Duodenal mucosa (tissue), 2 donors: Measurements from ENCODE around the gene UMAD1.

Source experiments
- H3K27ac ChIP-seq: one replicate; pipeline ENCODE4 v1.7.0; 2013; ENCODE audit warnings: low read depth, low read length
- H3K27me3 ChIP-seq, 2 donors: one replicate each; pipeline ENCODE4 v1.7.0; 2013; ENCODE audit warnings: low read length in 2 of 2, control low read depth in 1 of 2; ENCODE audit not compliant: insufficient read depth in 2 of 2, control insufficient read depth in 1 of 2
- H3K36me3 ChIP-seq, 2 donors: one replicate each; pipeline ENCODE4 v1.7.0; 2013; ENCODE audit warnings: low read length in 2 of 2, control low read depth in 1 of 2; ENCODE audit not compliant: insufficient read depth in 2 of 2, control insufficient read depth in 1 of 2
- H3K4me1 ChIP-seq, 2 donors: one replicate each; pipeline ENCODE4 v1.7.0; 2013; ENCODE audit warnings: low read length in 2 of 2, control low read depth in 1 of 2; ENCODE audit not compliant: insufficient read depth in 2 of 2, control insufficient read depth in 1 of 2
- H3K4me3 ChIP-seq, 2 donors: one replicate each; pipeline ENCODE4 v1.7.0; 2013; ENCODE audit warnings: low read length in 2 of 2, low read depth in 1 of 2
- H3K9ac ChIP-seq, 2 donors: one replicate each; pipeline ENCODE4 v1.7.0; 2013; ENCODE audit warnings: low read length in 2 of 2, low read depth in 1 of 2
- H3K9me3 ChIP-seq, 2 donors: one replicate each; pipeline ENCODE4 v1.7.0; 2013; ENCODE audit warnings: low read length in 2 of 2, control low read depth in 1 of 2; ENCODE audit not compliant: control insufficient read depth in 1 of 2

The UMAD1 gene

GRCh38 chr7:7710469-7710868, 69.9 kb downstream of the UMAD1 start:
- H3K36me3 ChIP-seq, result no peaks in the 10 kb centered on the region
- H3K9ac ChIP-seq, result no peak overlapping the region
- no peak overlapping the region for H3K27ac ChIP-seq
- H3K4me1 ChIP-seq, result no peaks in the 10 kb centered on the region
- no peaks in the 10 kb centered on the region for H3K9me3 ChIP-seq
- no peaks in the 10 kb centered on the region for H3K27me3 ChIP-seq
- H3K4me3 ChIP-seq, result no peak overlapping the region

- Histone ChIP-seq H3K9ac (no peak overlapping the region), H3K9me3 (no peaks in the 10 kb centered on the region), H3K4me3 (no peak overlapping the region), H3K27ac (no peak overlapping the region), H3K27me3 (no peaks in the 10 kb centered on the region), H3K4me1 (no peaks in the 10 kb centered on the region), H3K36me3 (no peaks in the 10 kb centered on the region)
Observed at GRCh38 chr7:7713730-7714129, 73.2 kb downstream of the UMAD1 start.

- H3K27ac ChIP-seq, result no peak within 1 kb of the TSS
- no peaks in the 10 kb centered on the region for H3K36me3 ChIP-seq
- H3K4me1 ChIP-seq, result peaks cover 0 to 6% of the 10 kb centered on the region in 2 donors
- H3K9me3 ChIP-seq, result no peaks in the 10 kb centered on the region
- H3K27me3 ChIP-seq, result no peaks in the 10 kb centered on the region
- no peak within 1 kb of the TSS for H3K4me3 ChIP-seq
- no peak within 1 kb of the TSS for H3K9ac ChIP-seq
Observed at GRCh38 chr7:7718492-7718891, 77.9 kb downstream of the UMAD1 start, which contains the start of gene RPA3. RPA3 (minus strand) TSS chr7:7718607; CDS start chr7:7640418, 78,189 bp downstream.

- peaks cover 0 to 6% of the 10 kb centered on the region in 2 donors for H3K4me1 ChIP-seq
- no peaks in the 10 kb centered on the region for H3K36me3 ChIP-seq
- no peak overlapping the region for H3K27ac ChIP-seq
- H3K4me3 ChIP-seq, result no peak overlapping the region
- no peaks in the 10 kb centered on the region for H3K9me3 ChIP-seq
- no peaks in the 10 kb centered on the region for H3K27me3 ChIP-seq
- H3K9ac ChIP-seq, result no peak overlapping the region
Observed at GRCh38 chr7:7719236-7719635, 78.7 kb downstream of the UMAD1 start.

- no peak overlapping the region for H3K27ac ChIP-seq
- no peaks in the 10 kb centered on the region for H3K36me3 ChIP-seq
- H3K27me3 ChIP-seq, result no peaks in the 10 kb centered on the region
- no peak overlapping the region for H3K9ac ChIP-seq
- no peak overlapping the region for H3K4me3 ChIP-seq
- no peaks in the 10 kb centered on the region for H3K9me3 ChIP-seq
- H3K4me1 ChIP-seq, result peaks cover 0 to 6% of the 10 kb centered on the region in 2 donors
Observed at GRCh38 chr7:7720193-7720592, 79.6 kb downstream of the UMAD1 start.

GRCh38 chr7:7720750-7721621, 80.4 kb downstream of the UMAD1 start:
- Histone ChIP-seq H3K4me3 (no peak overlapping the region), H3K27me3 (no peaks in the 10 kb centered on the region), H3K36me3 (no peaks in the 10 kb centered on the region), H3K9me3 (no peaks in the 10 kb centered on the region), H3K27ac (no peak overlapping the region), H3K4me1 (peaks cover 0 to 6% of the 10 kb centered on the region in 2 donors), H3K9ac (no peak overlapping the region)

- no peak overlapping the region for H3K27ac ChIP-seq
- no peak overlapping the region for H3K4me3 ChIP-seq
Observed at GRCh38 chr7:7731732-7732131, 91.2 kb downstream of the UMAD1 start.

GRCh38 chr7:7732621-7733281, 92.2 kb downstream of the UMAD1 start:
- Histone ChIP-seq H3K9me3 (no peaks in the 10 kb centered on the region), H3K9ac (no peak overlapping the region), H3K36me3 (no peaks in the 10 kb centered on the region), H3K27ac (no peak overlapping the region), H3K27me3 (no peaks in the 10 kb centered on the region), H3K4me1 (peaks cover 0 to 8% of the 10 kb centered on the region in 2 donors), H3K4me3 (no peak overlapping the region)

More at GRCh38 chr7:7731732-7732131, 91.2 kb downstream of the UMAD1 start:
- Histone ChIP-seq H3K9me3 (no peaks in the 10 kb centered on the region), H3K36me3 (no peaks in the 10 kb centered on the region), H3K27me3 (no peaks in the 10 kb centered on the region), H3K4me1 (peaks cover 0 to 8% of the 10 kb centered on the region in 2 donors), H3K9ac (no peak overlapping the region)

GRCh38 chr7:7736671-7737070, 96.1 kb downstream of the UMAD1 start:
- H3K4me1 ChIP-seq, result peaks cover 4 to 14% of the 10 kb centered on the region in 2 donors
- H3K27me3 ChIP-seq, result no peaks in the 10 kb centered on the region
- no peaks in the 10 kb centered on the region for H3K9me3 ChIP-seq

GRCh38 chr7:7737674-7738073, 97.1 kb downstream of the UMAD1 start:
- H3K9ac ChIP-seq, result no peak overlapping the region
- no peaks in the 10 kb centered on the region for H3K9me3 ChIP-seq
- H3K36me3 ChIP-seq, result no peaks in the 10 kb centered on the region
- H3K27me3 ChIP-seq, result no peaks in the 10 kb centered on the region
- no peak overlapping the region for H3K27ac ChIP-seq
- peaks cover 4 to 10% of the 10 kb centered on the region in 2 donors for H3K4me1 ChIP-seq
- H3K4me3 ChIP-seq, result no peak overlapping the region

More at GRCh38 chr7:7736671-7737070, 96.1 kb downstream of the UMAD1 start:
- Histone ChIP-seq H3K36me3 (no peaks in the 10 kb centered on the region), H3K9ac (no peak overlapping the region), H3K4me3 (no peak overlapping the region), H3K27ac (no peak overlapping the region)
